Measurements from ENCODE around the gene HOXD1.
A peak's percentile ranks its signal among the peaks of the same experiment; 100 is the strongest.

The HOXD1 gene

DNA sequence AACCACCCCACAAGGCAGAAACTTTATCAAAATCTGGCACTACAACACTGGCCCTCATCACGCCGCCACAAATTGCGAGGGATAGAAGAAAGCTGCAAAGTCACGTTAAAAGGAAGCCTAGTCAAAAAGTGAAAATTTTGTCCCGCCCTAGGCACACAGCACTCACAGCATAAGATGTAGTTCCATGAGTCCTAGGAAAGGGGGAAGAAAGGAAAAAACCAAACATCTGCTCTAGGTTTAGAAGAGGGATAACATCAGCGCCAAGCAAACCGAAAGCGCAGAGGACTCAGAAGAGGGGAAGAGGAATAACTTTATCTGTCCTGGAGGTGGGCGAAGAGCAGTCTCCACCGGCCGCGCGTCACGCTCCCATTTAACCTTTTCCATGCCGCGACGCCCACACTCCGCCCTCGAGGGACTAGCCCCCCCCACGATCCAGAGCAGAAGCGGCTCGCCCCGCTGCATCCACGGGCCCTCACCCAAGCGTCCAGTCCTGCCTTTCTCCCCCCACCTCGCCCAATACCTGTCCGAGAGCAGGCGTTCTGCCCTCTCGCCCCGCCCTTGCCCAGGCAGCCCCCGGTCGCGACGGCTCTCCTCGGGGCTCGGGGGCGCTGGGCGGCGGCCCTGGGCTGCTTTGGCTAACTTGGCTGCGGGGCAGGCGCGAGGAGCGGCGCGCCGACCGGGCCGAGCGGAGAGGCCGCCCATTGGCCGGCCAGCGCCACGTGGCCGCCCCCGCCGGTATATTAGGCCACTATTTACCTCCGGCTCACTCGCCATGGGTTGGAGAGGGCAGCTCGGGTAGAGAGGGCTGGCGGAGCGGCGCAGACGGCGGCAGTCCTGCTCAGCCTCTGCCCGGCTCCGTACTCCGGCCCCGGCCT is at the start of gene HOXD1:
HOXD1 (plus strand) TSS at position 770 of the 875 bp plus-strand sequence. CDS start 134 bp downstream, outside the sequence.
- Histone ChIP-seq H3K27ac (ENCODE audit: low read depth in 2 of 2, low read length in 2 of 2) (peak within 1 kb of the TSS; percentile 82 to 86), H3K27me3 (ENCODE audit: control insufficient read depth in 2 of 2, insufficient read depth in 2 of 2, low read length in 2 of 2) (peaks cover 0 to 3% of the 10 kb centered on the region in 2 donors), H3K9ac (ENCODE audit: low read depth in 1 of 2, low read length in 2 of 2) (peak within 1 kb of the TSS; percentile 65 to 87)

DNA sequence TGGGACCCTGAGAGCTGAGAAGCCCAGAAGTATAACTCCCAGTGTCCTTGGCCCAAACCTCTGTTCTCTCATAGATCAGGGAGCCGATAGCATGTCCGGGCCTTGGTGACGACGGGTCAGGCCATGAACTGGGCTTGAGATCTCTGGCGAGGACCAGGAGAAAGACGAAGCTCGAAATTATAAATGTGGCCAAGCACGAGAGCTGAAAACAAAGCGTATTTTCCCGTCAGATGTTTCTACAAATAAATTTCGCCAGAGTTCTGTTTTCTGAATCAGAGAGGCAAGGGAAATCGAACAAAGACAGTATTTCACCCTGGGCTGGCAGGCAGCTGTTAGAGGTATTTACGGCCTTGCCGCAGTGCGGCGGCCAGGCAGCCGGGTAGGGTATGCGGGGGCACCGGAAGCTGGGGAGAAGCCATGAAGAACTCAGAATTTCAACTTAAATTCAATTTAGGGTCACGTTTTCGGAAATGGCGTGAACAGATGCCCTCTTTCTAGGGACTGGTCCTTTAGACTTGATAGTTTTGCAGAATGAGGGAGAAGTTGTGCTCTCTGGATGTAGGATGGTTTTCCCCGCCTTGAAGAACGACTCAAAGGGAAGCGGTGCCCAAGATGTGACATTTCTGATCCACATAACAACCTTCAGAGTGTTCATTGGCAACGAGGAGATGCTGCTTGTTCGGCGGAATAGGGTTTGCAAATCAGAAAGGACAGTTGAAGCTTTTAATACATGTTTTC is 49.4 kb upstream of the HOXD1 start:
- Histone ChIP-seq H3K9ac (ENCODE audit: low read depth in 1 of 2, low read length in 2 of 2) (peak overlapping the region in 1 of 2 donors; percentile 32), H3K9me3 (ENCODE audit: control insufficient read depth in 2 of 2, low read length in 2 of 2) (no peaks in the 10 kb centered on the region), H3K4me3 (ENCODE audit: low read length in 2 of 2) (peak overlapping the region in 1 of 2 donors; percentile 41), H3K36me3 (ENCODE audit: control insufficient read depth in 2 of 2, insufficient read depth in 2 of 2, low read length in 2 of 2) (no peaks in the 10 kb centered on the region), H3K27ac (ENCODE audit: low read depth in 2 of 2, low read length in 2 of 2) (peak overlapping the region; percentile 16 to 61), H3K4me1 (ENCODE audit: control insufficient read depth in 2 of 2, insufficient read depth in 2 of 2, low read length in 2 of 2) (peaks cover 23 to 27% of the 10 kb centered on the region in 2 donors), H3K27me3 (ENCODE audit: control insufficient read depth in 2 of 2, insufficient read depth in 2 of 2, low read length in 2 of 2) (peaks cover 3 to 10% of the 10 kb centered on the region in 2 donors)

More for the DNA sequence above, at the start of gene HOXD1:
- Histone ChIP-seq H3K9me3 (ENCODE audit: control insufficient read depth in 2 of 2, low read length in 2 of 2) (no peaks in the 10 kb centered on the region), H3K4me1 (ENCODE audit: control insufficient read depth in 2 of 2, insufficient read depth in 2 of 2, low read length in 2 of 2) (peaks cover 9 to 25% of the 10 kb centered on the region in 2 donors), H3K4me3 (ENCODE audit: low read length in 2 of 2) (peak within 1 kb of the TSS; percentile 81 to 85), H3K36me3 (ENCODE audit: control insufficient read depth in 2 of 2, insufficient read depth in 2 of 2, low read length in 2 of 2) (no peaks in the 10 kb centered on the region)

DNA sequence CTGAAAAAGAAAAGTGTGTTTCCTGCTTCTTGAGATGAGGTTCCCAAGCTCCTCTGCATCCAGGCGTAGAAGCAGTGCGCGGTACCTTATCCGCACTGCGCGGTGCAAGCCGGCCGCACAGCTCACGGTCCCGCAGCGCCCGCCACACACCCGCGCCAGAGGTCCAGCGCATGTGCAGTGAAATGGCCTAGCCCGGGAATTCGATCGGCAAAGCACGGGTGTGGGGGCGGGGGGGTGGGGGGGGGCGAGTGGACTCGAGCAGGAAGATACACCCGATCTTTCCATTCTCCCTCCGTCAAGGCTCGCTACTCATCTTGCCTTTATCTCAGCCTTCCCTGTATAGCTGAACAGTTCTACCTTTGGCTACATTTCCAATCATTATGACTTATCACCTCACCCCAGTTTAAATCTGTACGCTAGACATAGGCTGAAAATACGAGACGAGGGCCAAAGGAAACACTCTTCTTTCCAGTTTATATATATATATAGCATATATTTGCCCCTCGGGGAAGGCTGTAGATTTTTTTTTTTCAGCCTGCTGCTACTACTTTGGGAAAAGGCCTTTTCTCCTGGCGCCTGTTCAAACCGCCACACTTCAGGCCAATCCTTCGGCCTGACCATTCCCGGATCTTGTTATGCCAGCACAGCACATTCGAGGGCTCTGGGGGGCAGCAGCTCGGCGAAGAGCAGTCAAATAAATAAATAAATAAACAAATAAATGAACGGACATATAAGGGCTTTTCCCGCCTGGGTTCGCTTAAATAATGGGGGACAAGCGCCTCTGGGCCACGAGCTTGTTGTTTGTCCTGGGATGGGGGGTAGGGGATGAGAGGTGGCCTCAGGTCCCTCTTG is 48.6 kb upstream of the HOXD1 start:
- peak overlapping the region in 1 of 2 donors; percentile 72 for H3K9ac ChIP-seq (ENCODE audit: low read depth in 1 of 2, low read length in 2 of 2)
- peak overlapping the region in 1 of 2 donors; percentile 76 for H3K4me3 ChIP-seq (ENCODE audit: low read length in 2 of 2)

DNA sequence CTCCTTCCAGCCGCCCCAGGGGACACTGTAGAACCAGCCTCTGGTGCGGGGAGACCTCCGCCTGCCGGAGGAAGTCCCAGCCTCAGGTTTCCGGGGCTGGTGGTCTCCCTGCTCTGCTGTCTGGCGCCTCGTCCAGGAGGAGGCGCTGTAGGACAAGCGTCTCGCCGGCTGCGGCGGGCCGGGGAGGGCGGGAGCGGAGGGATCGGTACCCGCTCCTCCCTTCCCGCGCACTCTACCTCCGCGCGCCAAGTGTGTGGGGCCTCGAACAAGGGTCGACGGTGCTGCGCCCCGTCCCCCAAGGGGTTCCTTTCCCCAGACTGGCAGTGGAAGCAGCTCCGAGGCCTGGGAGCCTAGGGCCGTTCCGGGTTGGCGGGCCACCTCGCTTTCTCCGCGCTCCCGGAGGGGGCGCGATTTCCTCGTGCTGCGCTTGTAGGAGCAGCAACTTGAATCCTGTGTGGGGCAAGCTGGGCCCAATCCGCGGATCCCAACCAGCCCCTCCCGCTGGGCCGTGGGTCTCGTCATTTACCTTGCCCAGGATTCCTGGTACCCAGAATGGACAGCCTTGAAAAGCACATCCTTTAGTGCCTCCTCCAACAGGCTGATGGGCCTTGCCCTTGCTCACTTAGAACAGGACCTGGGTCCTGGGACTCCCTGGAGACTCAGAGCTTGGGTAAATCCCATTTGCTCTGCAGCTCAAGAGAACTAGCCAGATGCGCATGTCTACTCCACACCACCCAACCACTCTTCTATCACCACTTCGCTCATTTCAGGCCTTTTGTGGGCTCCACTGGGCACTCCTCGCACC is 47.8 kb upstream of the HOXD1 start:
- H3K27ac ChIP-seq (ENCODE audit: low read depth in 2 of 2, low read length in 2 of 2) = peak overlapping the region; percentile 26 to 56
- H3K4me3 ChIP-seq (ENCODE audit: low read length in 2 of 2) = peak overlapping the region; percentile 76 to 78
- H3K27me3 ChIP-seq (ENCODE audit: control insufficient read depth in 2 of 2, insufficient read depth in 2 of 2, low read length in 2 of 2) = peaks cover 3 to 8% of the 10 kb centered on the region in 2 donors
- peaks cover 26 to 34% of the 10 kb centered on the region in 2 donors for H3K4me1 ChIP-seq (ENCODE audit: control insufficient read depth in 2 of 2, insufficient read depth in 2 of 2, low read length in 2 of 2)
- H3K9me3 ChIP-seq (ENCODE audit: control insufficient read depth in 2 of 2, low read length in 2 of 2) = no peaks in the 10 kb centered on the region
- peak overlapping the region; percentile 56 to 72 for H3K9ac ChIP-seq (ENCODE audit: low read depth in 1 of 2, low read length in 2 of 2)
- H3K36me3 ChIP-seq (ENCODE audit: control insufficient read depth in 2 of 2, insufficient read depth in 2 of 2, low read length in 2 of 2) = no peaks in the 10 kb centered on the region

More for the DNA sequence above, 48.6 kb upstream of the HOXD1 start:
- peaks cover 26 to 28% of the 10 kb centered on the region in 2 donors for H3K4me1 ChIP-seq (ENCODE audit: control insufficient read depth in 2 of 2, insufficient read depth in 2 of 2, low read length in 2 of 2)
- H3K9me3 ChIP-seq (ENCODE audit: control insufficient read depth in 2 of 2, low read length in 2 of 2) = no peaks in the 10 kb centered on the region
- H3K36me3 ChIP-seq (ENCODE audit: control insufficient read depth in 2 of 2, insufficient read depth in 2 of 2, low read length in 2 of 2) = no peaks in the 10 kb centered on the region
- peaks cover 3 to 10% of the 10 kb centered on the region in 2 donors for H3K27me3 ChIP-seq (ENCODE audit: control insufficient read depth in 2 of 2, insufficient read depth in 2 of 2, low read length in 2 of 2)
- H3K27ac ChIP-seq (ENCODE audit: low read depth in 2 of 2, low read length in 2 of 2) = peak overlapping the region in 1 of 2 donors; percentile 61

DNA sequence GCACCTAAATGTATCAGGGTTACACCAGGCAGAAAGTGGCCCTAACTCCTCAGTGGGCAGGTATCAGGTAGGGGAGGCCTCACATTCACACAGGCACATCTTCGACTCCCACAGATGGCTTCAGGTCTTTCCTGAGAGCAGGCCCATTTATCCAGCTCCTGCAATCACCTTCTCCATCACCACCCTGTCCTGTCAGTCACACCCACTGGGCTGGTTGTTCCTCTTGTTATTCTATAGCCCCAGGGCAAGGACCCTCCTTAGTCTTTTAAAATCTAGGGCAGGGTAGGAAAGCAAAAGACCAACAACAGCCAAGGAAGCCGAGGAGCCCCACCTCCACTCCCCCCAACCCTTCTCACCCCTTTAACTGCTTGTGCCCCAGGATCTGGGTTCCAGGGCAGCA is 46.2 kb upstream of the HOXD1 start:
- H3K4me1 ChIP-seq (ENCODE audit: control insufficient read depth in 2 of 2, insufficient read depth in 2 of 2, low read length in 2 of 2) = peaks cover 25 to 37% of the 10 kb centered on the region in 2 donors
- H3K4me3 ChIP-seq (ENCODE audit: low read length in 2 of 2) = no peak overlapping the region
- H3K27me3 ChIP-seq (ENCODE audit: control insufficient read depth in 2 of 2, insufficient read depth in 2 of 2, low read length in 2 of 2) = peaks cover 3 to 5% of the 10 kb centered on the region in 2 donors
- no peak overlapping the region for H3K9ac ChIP-seq (ENCODE audit: low read depth in 1 of 2, low read length in 2 of 2)
- no peaks in the 10 kb centered on the region for H3K9me3 ChIP-seq (ENCODE audit: control insufficient read depth in 2 of 2, low read length in 2 of 2)
- no peak overlapping the region for H3K27ac ChIP-seq (ENCODE audit: low read depth in 2 of 2, low read length in 2 of 2)
- no peaks in the 10 kb centered on the region for H3K36me3 ChIP-seq (ENCODE audit: control insufficient read depth in 2 of 2, insufficient read depth in 2 of 2, low read length in 2 of 2)

DNA sequence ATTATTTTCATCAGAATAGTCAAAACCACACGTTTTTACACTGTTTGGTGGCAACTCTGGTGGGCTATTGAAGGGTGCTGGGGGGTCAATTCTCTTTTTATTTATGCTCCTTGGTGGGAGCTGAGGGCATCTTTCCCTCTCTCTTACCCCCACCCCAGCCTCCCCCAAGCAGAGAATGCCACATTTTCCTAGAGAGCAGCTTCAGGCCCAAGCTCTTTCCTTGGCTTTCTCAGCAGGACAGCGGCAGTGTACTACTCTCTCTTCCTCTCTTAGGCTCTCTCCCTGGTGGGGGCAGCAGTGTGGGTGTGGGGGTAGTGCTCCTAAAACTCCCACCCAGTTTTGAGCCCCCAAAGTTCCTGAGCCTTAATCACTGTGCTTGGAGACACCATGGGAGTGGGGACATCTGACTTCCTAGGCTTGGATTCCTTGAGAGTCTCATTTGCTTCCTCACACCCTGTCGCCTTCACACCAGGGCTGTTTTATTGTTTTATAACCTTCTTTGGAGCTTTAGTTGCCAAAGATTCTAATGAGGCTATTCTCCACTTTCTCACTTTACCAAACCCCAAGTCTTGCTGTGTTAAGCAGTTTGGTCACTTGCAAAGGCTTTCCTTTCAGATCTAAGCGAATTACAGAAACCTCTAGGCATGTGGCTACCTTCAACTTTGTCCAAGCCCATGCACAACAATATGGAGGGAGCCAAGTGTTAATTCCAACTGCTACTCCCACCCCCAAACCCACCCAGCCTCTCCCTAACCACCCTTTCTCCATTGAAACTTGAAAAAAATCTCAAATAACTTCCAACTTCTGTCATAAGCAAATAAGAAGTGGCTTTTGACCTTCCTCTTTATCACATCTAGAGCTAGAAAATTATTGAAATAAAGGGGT is 43.1 kb upstream of the HOXD1 start:
- peaks cover 0 to 2% of the 10 kb centered on the region in 2 donors for H3K27me3 ChIP-seq (ENCODE audit: control insufficient read depth in 2 of 2, insufficient read depth in 2 of 2, low read length in 2 of 2)

DNA sequence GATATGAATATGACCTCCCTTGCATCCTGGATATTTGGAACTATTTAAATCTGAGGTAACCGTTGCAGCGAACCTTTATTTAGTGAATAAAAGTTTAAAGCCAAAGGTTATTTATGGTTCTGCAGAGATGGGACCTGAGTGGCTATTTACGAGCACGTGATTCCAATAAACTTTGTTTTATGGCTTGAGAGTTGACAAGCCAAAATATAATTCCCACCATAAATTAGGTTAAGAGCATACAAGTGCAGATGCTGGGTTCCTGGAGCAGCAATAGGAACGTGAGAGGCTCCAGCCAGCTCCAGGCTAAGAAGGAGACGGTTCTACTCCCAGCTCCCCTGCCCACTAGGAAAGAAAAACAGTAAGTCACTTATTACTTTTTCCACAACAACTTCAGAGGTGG is 42.4 kb upstream of the HOXD1 start:
- Histone ChIP-seq H3K4me3 (ENCODE audit: low read length in 2 of 2) (peak overlapping the region in 1 of 2 donors; percentile 9), H3K27ac (ENCODE audit: low read depth in 2 of 2, low read length in 2 of 2) (no peak overlapping the region), H3K4me1 (ENCODE audit: control insufficient read depth in 2 of 2, insufficient read depth in 2 of 2, low read length in 2 of 2) (peaks cover 17 to 28% of the 10 kb centered on the region in 2 donors), H3K36me3 (ENCODE audit: control insufficient read depth in 2 of 2, insufficient read depth in 2 of 2, low read length in 2 of 2) (peaks cover 0 to 3% of the 10 kb centered on the region in 2 donors), H3K9ac (ENCODE audit: low read depth in 1 of 2, low read length in 2 of 2) (no peak overlapping the region), H3K9me3 (ENCODE audit: control insufficient read depth in 2 of 2, low read length in 2 of 2) (no peaks in the 10 kb centered on the region), H3K27me3 (ENCODE audit: control insufficient read depth in 2 of 2, insufficient read depth in 2 of 2, low read length in 2 of 2) (peaks cover 0 to 2% of the 10 kb centered on the region in 2 donors)

More for the DNA sequence above, 43.1 kb upstream of the HOXD1 start:
- H3K27ac ChIP-seq (ENCODE audit: low read depth in 2 of 2, low read length in 2 of 2) = no peak overlapping the region
- H3K9me3 ChIP-seq (ENCODE audit: control insufficient read depth in 2 of 2, low read length in 2 of 2) = no peaks in the 10 kb centered on the region
- H3K4me3 ChIP-seq (ENCODE audit: low read length in 2 of 2) = peak overlapping the region in 1 of 2 donors; percentile 9
- no peak overlapping the region for H3K9ac ChIP-seq (ENCODE audit: low read depth in 1 of 2, low read length in 2 of 2)
- H3K4me1 ChIP-seq (ENCODE audit: control insufficient read depth in 2 of 2, insufficient read depth in 2 of 2, low read length in 2 of 2) = peaks cover 23 to 33% of the 10 kb centered on the region in 2 donors
- no peaks in the 10 kb centered on the region for H3K36me3 ChIP-seq (ENCODE audit: control insufficient read depth in 2 of 2, insufficient read depth in 2 of 2, low read length in 2 of 2)

DNA sequence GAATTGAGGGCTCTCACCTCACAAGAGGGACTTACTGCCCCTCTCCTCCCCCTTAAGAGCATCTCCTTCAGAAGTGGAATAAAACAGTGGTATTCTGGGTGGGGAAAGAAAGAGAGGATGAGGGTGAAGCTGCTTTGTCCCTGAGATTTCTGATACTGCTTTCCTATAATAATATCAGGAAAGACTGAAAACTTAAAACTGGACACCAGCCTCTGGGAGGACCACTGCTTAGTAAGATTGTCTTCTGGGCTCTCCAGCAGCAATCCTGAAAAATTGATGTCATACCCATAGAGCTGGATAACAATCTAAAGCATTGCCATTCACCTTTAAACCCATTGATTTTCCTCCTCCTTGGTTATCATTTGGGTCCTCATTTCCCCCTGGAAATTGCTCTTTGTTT is 41.8 kb upstream of the HOXD1 start:
- no peaks in the 10 kb centered on the region for H3K9me3 ChIP-seq (ENCODE audit: control insufficient read depth in 2 of 2, low read length in 2 of 2)
- H3K27me3 ChIP-seq (ENCODE audit: control insufficient read depth in 2 of 2, insufficient read depth in 2 of 2, low read length in 2 of 2) = peaks cover 0 to 2% of the 10 kb centered on the region in 2 donors
- H3K4me3 ChIP-seq (ENCODE audit: low read length in 2 of 2) = peak overlapping the region in 1 of 2 donors; percentile 9
- no peak overlapping the region for H3K9ac ChIP-seq (ENCODE audit: low read depth in 1 of 2, low read length in 2 of 2)
- H3K27ac ChIP-seq (ENCODE audit: low read depth in 2 of 2, low read length in 2 of 2) = no peak overlapping the region
- peaks cover 17 to 28% of the 10 kb centered on the region in 2 donors for H3K4me1 ChIP-seq (ENCODE audit: control insufficient read depth in 2 of 2, insufficient read depth in 2 of 2, low read length in 2 of 2)
- H3K36me3 ChIP-seq (ENCODE audit: control insufficient read depth in 2 of 2, insufficient read depth in 2 of 2, low read length in 2 of 2) = peaks cover 0 to 3% of the 10 kb centered on the region in 2 donors
